Activated naive CD8-positive, alpha-beta T cell treated with anti-CD3 and anti-CD28 coated beads for 36 hours (primary cell): Measurements from ENCODE around the gene POLR2J3. TPM values are rescaled to one million over a fixed set of nuclear protein-coding genes. Genes with fewer than 3 reads are reported as not detected.

Source experiments
- total RNA-seq, 2 experiments: library from RNA; stranded (reverse); gene quantifications; one replicate each; pipeline ENCODE4 v1.2.3, GENCODE V29; 2021

Gene POLR2J3
- total RNA-seq, 2 experiments from 2014 or later: 19.7 to 23.3 TPM

Other genes with a start within 250 kb of the POLR2J3 start
- gene SPDYE6, start 216.1 kb downstream of the POLR2J3 start, total RNA-seq: not detected
- gene PRKRIP1, start 176.2 kb downstream of the POLR2J3 start, total RNA-seq: 10 to 100 TPM; 25.1 to 25.2 TPM
- gene ORAI2, start 139.0 kb downstream of the POLR2J3 start, total RNA-seq: 10 to 100 TPM; 41.4 to 46.2 TPM
- 10 to 100 TPM in 1 of 2 experiments, 1 to 10 TPM in 1; 8.8 to 10.1 TPM for gene ALKBH4, start 107.7 kb downstream of the POLR2J3 start, total RNA-seq
- 10 to 100 TPM; 20.1 to 20.7 TPM for gene LRWD1, start 107.6 kb downstream of the POLR2J3 start, total RNA-seq
- 10 to 100 TPM; 63.5 to 67.1 TPM for gene POLR2J, start 93.7 kb downstream of the POLR2J3 start, total RNA-seq
- 10 to 100 TPM; 23.6 to 25.2 TPM for gene RASA4B, start 54.8 kb downstream of the POLR2J3 start, total RNA-seq
- 1 to 10 TPM; 6.4 to 9.6 TPM for gene UPK3BL2, start 28.9 kb downstream of the POLR2J3 start, total RNA-seq
- gene SPDYE2, start 21.4 kb downstream of the POLR2J3 start, total RNA-seq: not detected
- 10 to 100 TPM; 53.7 to 54.2 TPM for gene RASA4, start 44.2 kb upstream of the POLR2J3 start, total RNA-seq
- gene UPK3BL1, start 70.2 kb upstream of the POLR2J3 start, total RNA-seq: 10 to 100 TPM; 14.1 to 19.4 TPM
- not detected for gene SPDYE2B, start 77.7 kb upstream of the POLR2J3 start, total RNA-seq
- gene POLR2J2, start 99.1 kb upstream of the POLR2J3 start, total RNA-seq: 1 to 10 TPM; 6.5 to 6.9 TPM
- gene FAM185A, start 176.4 kb upstream of the POLR2J3 start, total RNA-seq: 10 to 100 TPM; 10.0 to 10.2 TPM